HG03280 (cell line): ENCODE results near the gene LCE3E.

Experiments used
- ATAC-seq: cut with Tn5 transposase; IDR thresholded peaks from one replicate; pipeline ENCODE4 v1.9.1; 2021; ENCODE audit warnings: mild to moderate bottlenecking, moderate library complexity; ENCODE audit not compliant: unreplicated experiment

Gene LCE3E

GRCh38 chr1:152517237-152517811 is 49.3 kb downstream of the LCE3E start:
- no peak for ATAC-seq

- ATAC-seq = no peak
Measured at GRCh38 chr1:152516082-152516481, 50.5 kb downstream of the LCE3E start.
